ENCODE results near the gene RIMS4. TPM values are rescaled to one million over a fixed set of nuclear protein-coding genes. Genes with fewer than 3 reads are reported as not detected.
A peak's percentile ranks its signal among the peaks of the same experiment; 100 is the strongest.

The RIMS4 gene
- total and polyA plus RNA-seq, 12 donors = 0.11 to 6.3 (median 0.78) TPM; not detected in 1

DNA sequence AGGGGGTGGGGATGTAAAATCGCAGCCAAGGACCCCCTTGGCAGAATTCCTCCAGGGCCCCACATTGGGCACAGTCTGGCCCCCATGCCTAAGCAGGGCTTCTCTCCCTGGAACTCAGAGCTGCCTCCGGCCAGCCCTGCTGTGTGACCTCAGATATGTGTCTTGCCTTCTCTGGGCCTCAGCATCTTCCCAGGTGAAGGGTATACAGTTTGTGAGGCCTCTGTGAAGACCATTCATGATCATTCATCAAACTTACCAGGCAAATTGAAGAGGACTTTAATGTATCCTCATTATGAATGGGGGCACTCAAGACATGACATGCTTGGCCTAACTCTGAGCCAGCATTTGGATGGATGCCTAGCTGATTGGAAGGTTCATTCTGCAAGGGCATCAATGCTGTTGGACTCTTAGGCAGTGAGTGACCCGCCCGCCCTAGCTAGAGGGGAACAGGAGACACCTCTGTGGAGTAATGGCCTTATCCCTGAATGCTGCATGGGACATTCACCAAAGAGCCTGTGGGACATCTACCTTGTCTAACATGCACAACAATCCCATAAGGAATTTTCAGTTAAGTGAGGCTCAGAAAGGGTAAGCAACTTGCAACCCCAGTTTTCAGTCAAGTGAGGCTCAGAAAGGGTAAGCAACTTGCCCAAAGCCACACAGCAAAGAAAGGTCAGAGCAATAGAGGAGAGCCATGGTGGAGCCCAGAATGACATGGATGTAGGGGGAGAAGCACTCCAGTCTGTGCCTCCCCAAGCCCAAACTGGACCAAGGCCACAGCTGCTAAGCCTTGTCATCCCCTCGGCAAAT lies 94.6 kb downstream of the RIMS4 start:
- DNase-seq = peak in 2 of 7 donors; percentile 7 to 56
- intact Hi-C loops (cut with DNase I) = no loop called here
- H3K4me1 ChIP-seq (replicated peaks in 1 of 2) = peaks cover 35 to 38% of the 10 kb centered on the region in 2 donors
- 49 to 79% (median 61%) methylated on average over 3 to 5 of the region's 5 CpGs for WGBS, 4 donors
- no peaks in the 10 kb centered on the region for H3K27me3 ChIP-seq
- TF ChIP-seq CTCF (IDR thresholded peaks at IDR 0.05) (no peak), POLR2A (IDR thresholded peaks at IDR 0.05) (no peak)
- H3K9me3 ChIP-seq (replicated peaks in 1 of 3) = no peaks in the 10 kb centered on the region
- peak overlapping the region in 3 of 5 donors; percentile 61 to 82 (median 78) for H3K27ac ChIP-seq
- H3K4me3 ChIP-seq = peak overlapping the region in 1 of 4 donors; percentile 4
- H3K36me3 ChIP-seq (replicated peaks in 1 of 2) = no peaks in the 10 kb centered on the region

DNA sequence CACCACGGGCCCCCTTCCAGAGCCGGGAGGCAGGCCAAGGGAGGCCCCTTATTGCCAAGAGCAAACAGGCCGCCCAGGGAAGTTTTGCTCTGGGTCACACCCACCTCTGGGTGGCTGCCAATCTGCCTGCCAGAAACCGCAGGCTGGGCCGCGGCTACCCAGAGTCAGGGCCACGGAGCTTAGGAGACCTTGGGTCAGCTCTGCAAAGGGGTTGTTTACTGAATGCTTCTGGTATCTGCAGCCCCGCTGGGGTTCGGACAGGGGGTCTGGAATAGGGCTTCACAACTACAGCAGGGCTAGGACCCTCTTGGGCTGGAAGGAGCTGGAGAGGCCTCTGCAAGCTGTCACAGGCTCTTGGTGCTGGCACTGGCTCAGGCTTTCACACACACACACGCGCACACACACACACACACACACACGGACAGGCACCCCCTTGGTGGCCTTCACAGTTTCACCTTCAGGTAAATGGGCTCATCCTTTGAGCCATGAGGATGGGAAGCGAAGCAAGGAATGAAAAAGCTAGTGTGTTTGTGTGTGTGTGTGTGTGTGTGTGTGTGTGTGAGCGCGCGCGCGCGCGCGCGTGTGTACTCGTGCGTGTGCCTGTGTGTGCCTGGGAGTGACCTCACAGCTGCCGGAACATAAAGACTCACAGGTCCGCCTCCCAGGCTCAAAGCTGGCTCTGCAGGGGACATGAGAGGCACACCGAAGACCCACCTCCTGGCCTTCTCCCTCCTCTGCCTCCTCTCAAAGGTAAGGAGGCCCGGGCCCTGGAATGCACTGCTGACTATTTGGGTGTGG lies 95.4 kb downstream of the RIMS4 start, which contains the start of gene CCN5:
CCN5 (plus strand) TSS at position 669 of the 798 bp plus-strand sequence; CDS start at position 691, 22 bp downstream.
- Histone ChIP-seq H3K4me1 (replicated peaks in 1 of 2) (peaks cover 27 to 29% of the 10 kb centered on the region in 2 donors), H3K4me3 (peak within 1 kb of the TSS in 1 of 4 donors; percentile 4), H3K27ac (peak within 1 kb of the TSS in 3 of 5 donors; percentile 61 to 82 (median 78)), H3K9me3 (replicated peaks in 1 of 3) (no peaks in the 10 kb centered on the region), H3K27me3 (no peaks in the 10 kb centered on the region), H3K36me3 (replicated peaks in 1 of 2) (no peaks in the 10 kb centered on the region)
- peak; percentile 85 to 94 (median 92) for DNase-seq
- 29 to 40% (median 31%) methylated on average over 20 to 28 of the region's 28 CpGs for WGBS, 4 donors
- TF ChIP-seq POLR2A (IDR thresholded peaks at IDR 0.05) = no peak
- no peak for TF ChIP-seq CTCF (IDR thresholded peaks at IDR 0.05)
- intact Hi-C loops (cut with DNase I) = no loop called here

DNA sequence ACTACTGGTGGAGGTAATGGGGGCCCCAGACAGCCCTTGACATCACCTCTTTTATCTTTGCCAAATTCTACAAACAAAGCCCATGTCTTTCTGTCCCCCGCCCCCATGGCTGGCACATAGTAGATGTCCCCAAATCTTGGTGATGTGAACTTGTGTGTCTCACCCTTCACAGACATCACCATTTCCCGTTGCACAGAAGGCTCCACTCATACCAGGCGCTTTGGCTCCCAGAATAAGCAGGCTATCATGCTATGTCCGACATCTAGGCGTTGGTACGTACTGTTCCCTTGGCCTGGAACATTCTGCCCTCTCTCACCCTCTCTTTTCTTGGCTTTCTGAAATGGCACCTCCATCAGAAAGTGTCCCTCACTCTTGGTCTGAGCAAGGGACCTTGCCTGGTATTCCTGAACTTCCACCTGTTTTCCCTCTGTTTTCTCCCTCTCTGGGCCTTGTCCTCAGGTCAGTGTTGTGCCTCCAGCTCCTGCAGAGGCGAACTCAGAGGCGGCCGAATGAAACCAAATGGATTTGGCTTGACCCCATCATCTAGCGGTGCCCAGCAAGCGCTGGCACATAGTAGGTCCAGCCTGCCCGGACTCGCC lies 96.1 kb downstream of the RIMS4 start:
- H3K27me3 ChIP-seq = no peaks in the 10 kb centered on the region
- H3K4me1 ChIP-seq (replicated peaks in 1 of 2) = peaks cover 23 to 24% of the 10 kb centered on the region in 2 donors
- intact Hi-C loops (cut with DNase I) = no loop called here
- TF ChIP-seq CTCF (IDR thresholded peaks at IDR 0.05) (no peak), POLR2A (IDR thresholded peaks at IDR 0.05) (no peak)
- peak overlapping the region in 3 of 5 donors; percentile 61 to 82 (median 78) for H3K27ac ChIP-seq
- peak overlapping the region in 1 of 4 donors; percentile 4 for H3K4me3 ChIP-seq
- peak in 1 of 7 donors; percentile 19 for DNase-seq
- H3K36me3 ChIP-seq (replicated peaks in 1 of 2) = no peaks in the 10 kb centered on the region
- WGBS, 4 donors = 38 to 47% (median 41%) methylated on average over 13 of the region's 13 CpGs
- no peaks in the 10 kb centered on the region for H3K9me3 ChIP-seq (replicated peaks in 1 of 3)

GRCh38 chr20:44711237-44711636 lies 99.1 kb downstream of the RIMS4 start:
- Histone ChIP-seq H3K4me3 (no peak overlapping the region), H3K36me3 (replicated peaks in 1 of 2) (no peaks in the 10 kb centered on the region), H3K4me1 (replicated peaks in 1 of 2) (peaks cover 21 to 22% of the 10 kb centered on the region in 2 donors), H3K9me3 (replicated peaks in 1 of 3) (no peaks in the 10 kb centered on the region), H3K27me3 (no peaks in the 10 kb centered on the region), H3K27ac (no peak overlapping the region)
- TF ChIP-seq CTCF (IDR thresholded peaks at IDR 0.05) = no peak
- TF ChIP-seq POLR2A (IDR thresholded peaks at IDR 0.05) = no peak
- 91 to 94% (median 93%) methylated on average over 3 to 8 of the region's 8 CpGs for WGBS, 4 donors
- no peak for DNase-seq
- intact Hi-C loops (cut with DNase I) = no loop called here
